ENCODE measurements around the gene SKI.

Gene SKI

DNA sequence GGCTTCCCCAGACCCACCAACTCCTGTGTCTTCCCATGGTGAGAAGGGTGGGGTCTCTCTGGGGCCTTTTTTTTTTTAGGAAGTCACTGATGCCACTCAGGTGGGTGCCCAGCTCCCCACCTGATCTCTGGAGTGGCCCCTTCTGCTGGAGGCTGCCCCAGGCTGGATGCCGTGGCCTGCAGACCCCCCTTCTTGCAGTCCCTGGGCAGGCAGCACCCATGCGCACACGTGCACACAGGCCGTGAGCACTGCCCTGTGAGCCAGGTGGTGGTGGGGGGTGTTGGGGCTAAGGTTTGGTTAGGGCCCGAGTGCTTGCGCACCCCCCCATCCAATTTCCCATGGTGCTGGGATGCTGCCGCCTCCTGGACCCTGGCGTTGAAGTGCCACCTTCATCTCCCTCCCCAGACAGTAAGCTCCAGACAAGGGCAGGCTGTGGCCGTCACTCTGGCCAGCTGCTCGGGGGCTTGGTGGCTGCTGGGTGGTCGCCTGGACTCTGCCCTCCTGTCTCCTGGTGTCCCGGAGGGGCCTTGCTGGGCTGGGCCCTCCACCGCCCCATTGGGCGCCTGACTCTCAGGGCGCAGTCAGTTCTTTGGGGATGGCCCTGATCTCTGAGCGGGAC is 50.6 kb downstream of the SKI start:
- TF ChIP-seq, protein P1, sequence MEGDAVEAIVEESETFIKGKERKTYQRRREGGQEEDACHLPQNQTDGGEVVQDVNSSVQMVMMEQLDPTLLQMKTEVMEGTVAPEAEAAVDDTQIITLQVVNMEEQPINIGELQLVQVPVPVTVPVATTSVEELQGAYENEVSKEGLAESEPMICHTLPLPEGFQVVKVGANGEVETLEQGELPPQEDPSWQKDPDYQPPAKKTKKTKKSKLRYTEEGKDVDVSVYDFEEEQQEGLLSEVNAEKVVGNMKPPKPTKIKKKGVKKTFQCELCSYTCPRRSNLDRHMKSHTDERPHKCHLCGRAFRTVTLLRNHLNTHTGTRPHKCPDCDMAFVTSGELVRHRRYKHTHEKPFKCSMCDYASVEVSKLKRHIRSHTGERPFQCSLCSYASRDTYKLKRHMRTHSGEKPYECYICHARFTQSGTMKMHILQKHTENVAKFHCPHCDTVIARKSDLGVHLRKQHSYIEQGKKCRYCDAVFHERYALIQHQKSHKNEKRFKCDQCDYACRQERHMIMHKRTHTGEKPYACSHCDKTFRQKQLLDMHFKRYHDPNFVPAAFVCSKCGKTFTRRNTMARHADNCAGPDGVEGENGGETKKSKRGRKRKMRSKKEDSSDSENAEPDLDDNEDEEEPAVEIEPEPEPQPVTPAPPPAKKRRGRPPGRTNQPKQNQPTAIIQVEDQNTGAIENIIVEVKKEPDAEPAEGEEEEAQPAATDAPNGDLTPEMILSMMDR (IDR thresholded peaks at IDR 0.05; ENCODE audit: borderline replicate concordance, insufficient read depth, low read depth, low read length), result no peak
- H3K4me3 ChIP-seq (ENCODE audit: low read depth, low read length), result no peak overlapping the region

DNA sequence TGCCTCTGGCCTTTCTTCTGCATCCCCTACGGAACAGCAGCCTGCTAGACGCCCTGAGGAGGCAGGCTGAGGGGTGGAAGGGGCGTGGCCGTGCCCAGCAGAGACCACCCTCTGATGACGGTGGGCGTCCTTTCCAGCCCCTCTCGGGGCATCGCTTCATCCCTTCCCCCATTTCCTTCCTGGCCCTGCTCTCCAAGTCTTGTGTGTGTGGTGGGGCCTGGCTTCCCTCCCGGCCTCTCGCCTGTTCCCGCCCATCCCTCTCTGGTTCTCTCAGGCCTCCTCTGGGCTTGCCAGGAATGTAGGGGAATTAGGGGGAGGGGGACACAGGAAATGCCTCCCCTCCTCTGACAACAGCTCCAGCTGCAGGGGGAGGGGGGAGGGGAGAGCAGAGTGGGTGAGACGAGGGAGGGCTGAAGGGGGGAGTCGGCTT is 51.1 kb downstream of the SKI start:
- H3K4me3 ChIP-seq (ENCODE audit: low read depth, low read length), result no peak overlapping the region
- TF ChIP-seq, protein P1 (IDR thresholded peaks at IDR 0.05; ENCODE audit: borderline replicate concordance, insufficient read depth, low read depth, low read length), result no peak

DNA sequence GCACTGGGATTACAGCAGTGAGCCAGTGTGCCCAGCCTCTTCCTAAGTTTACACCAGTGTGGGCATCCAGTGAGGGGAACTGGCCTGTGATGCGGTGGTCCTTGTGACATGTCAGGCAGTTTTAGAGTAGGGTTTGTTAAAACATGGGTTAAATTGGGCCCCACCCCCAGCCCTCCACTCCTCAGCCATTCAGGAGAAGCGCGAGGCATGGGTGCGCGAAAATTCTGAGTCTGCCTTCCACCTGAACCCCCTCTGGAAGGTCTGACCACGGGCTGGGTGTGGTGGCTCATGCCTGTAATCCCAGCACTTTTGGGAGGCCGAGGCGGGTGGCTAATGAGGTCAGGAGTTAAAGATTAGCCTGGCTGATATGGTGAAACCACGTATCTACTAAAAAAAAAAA is 51.7 kb downstream of the SKI start:
- no peak overlapping the region for H3K4me3 ChIP-seq (ENCODE audit: low read depth, low read length)
- TF ChIP-seq, protein P1 (IDR thresholded peaks at IDR 0.05; ENCODE audit: borderline replicate concordance, insufficient read depth, low read depth, low read length), result no peak

DNA sequence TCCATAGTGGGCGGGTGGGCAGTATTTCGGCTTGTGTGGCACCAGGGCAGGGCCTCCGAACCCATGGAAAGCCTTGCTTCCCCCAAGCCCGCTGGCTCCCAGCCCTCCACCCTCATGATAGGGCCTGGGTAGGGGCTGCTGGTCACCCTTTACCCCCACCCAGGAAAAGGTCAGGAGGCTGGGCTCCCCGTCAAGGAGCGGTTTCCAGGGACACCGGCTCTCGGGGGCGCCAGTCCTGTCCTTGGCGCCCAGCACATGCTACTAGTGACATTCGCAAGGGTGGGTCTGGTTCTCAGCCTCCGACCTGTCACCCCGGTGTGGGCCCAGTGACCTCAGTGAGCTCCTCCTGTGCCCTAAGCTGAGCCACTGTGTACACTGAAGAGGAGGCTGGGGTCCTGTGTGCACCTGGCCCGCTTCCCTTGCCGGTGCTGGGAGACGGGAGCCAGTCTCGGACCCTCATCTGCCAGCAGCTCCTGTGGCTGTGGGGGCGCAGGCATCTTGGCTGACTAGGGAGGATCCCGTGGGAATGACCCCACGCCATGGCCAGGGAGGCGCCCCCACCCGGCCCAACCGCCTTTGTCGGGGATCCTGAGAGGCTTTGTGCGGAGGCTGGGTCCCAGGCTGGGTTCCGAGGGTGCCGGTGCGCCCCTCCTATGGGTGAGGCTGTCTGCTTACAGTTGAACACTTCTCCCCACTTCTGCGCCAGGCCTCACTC is 54.6 kb downstream of the SKI start:
- TF ChIP-seq, protein P1 (IDR thresholded peaks at IDR 0.05; ENCODE audit: borderline replicate concordance, insufficient read depth, low read depth, low read length), result no peak
- H3K4me3 ChIP-seq (ENCODE audit: low read depth, low read length), result no peak overlapping the region

DNA sequence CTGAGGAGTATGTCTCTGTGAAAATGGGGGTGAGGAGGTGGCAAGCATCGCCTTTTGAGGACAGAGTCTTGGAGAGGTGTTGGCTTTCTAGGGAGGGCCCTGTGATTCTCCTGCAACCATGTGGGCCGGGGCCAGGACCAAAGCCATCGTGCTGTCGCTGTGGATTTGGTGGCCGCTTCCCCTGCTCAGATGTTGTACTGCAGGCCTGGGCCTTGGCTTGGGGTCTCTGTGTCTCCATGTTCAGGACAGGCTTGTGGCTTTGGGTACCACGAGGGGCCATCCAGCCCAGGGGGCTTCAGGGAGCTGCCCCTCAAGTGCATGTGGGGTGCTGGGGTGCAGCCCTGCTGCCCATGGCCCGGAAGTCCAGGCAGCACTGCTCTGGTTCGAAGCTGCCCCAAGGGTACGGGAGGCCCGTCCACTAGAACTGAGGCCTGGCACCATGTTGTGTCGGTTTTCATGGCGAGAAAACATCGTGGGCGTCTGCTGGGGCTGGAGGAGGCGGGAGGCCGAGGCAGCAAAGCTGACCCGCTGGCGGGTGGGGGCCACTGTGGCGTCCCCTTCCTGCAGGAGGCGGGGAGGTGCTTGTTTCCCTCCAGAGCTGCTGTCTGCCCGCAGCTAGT is 55.4 kb downstream of the SKI start:
- TF ChIP-seq, protein P1 (IDR thresholded peaks at IDR 0.05; ENCODE audit: borderline replicate concordance, insufficient read depth, low read depth, low read length), result no peak

DNA sequence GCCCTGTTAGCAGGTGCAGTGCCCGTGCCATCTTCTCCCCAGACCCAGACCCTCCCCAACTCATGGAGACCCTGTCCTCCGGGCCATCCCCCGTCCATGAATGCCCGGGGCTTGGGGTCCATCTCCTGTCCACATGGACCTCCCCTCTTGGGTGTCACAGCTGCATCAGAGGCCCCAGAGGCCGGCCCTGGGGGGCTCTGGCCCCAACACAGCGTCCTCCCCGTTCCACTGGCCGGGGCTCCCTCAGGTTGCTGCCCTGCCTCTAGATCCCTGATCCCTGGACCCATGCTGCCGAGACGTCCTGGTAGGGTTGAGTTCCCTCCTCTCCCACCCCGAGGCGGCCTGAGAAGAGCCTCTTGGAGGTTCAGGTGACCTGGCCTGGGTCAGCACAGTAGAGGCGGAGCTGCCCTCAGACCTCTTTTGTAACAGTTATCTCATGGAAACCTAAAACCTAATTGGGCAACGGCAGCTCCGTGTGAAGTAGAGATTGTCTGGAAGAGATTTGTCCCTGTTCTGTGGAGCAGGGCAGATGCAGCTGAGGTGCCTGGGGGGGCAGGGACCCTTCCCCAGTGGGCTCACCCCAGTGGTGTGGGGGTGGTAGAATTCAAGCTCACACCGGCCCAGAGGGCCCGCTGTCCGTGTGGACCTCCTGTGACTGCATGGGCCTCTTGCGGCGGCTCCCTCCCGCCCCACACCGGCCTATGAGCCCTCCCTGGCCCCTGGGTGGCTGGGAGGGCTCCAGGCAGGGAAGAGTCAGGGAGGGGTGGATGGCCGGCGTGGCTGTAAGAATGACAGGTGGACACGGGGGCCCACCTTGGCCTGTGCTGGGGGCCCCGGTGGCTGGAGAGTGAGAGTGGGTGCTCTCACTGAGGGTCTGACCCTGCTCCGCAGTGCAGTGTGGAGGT is 56.1 kb downstream of the SKI start:
- no peak overlapping the region for H3K4me3 ChIP-seq (ENCODE audit: low read depth, low read length)
- TF ChIP-seq, protein P1 (IDR thresholded peaks at IDR 0.05; ENCODE audit: borderline replicate concordance, insufficient read depth, low read depth, low read length), result no peak

More for the DNA sequence above, 55.4 kb downstream of the SKI start:
- no peak overlapping the region for H3K4me3 ChIP-seq (ENCODE audit: low read depth, low read length)

Measured in GM12875 (cell line).